ENCODE results near the gene DNAJB1. TPM values are rescaled to one million over a fixed set of nuclear protein-coding genes. Genes with fewer than 3 reads are reported as not detected.

DNAJB1 gene
- total and polyA plus RNA-seq, 2 of the 13 experiments (the other 11 are each of a cell fraction or from before 2014, with no cell fraction given): 87.5 to 97.3 TPM

- no peak for DNase-seq (ENCODE audit: low spot score)
- no peak; the same call in 2 of the 3 replicates for ATAC-seq
- no peaks in the 10 kb centered on the region; the same call in 1 of the 2 replicates for H4K20me1 ChIP-seq (ENCODE audit: insufficient read depth, low read length)
- TF ChIP-seq DMTF1 (CRISPR knock-in tag; IDR thresholded peaks at IDR 0.05) (no peak), EHMT2 (IDR thresholded peaks at IDR 0.05; ENCODE audit: borderline replicate concordance, low read depth, low read length) (no peak), FOXK1 (CRISPR knock-in tag; IDR thresholded peaks at IDR 0.05; ENCODE audit: borderline replicate concordance, low read depth) (no peak), ISL2 (CRISPR knock-in tag; IDR thresholded peaks at IDR 0.05) (no peak), SMARCE1 (IDR thresholded peaks at IDR 0.05; ENCODE audit: borderline replicate concordance) (no peak), ZNF276 (CRISPR knock-in tag; IDR thresholded peaks at IDR 0.05; ENCODE audit: low read depth) (no peak), ZNF614 (CRISPR knock-in tag; IDR thresholded peaks at IDR 0.05; ENCODE audit: borderline replicate concordance) (no peak), ZBTB26 (CRISPR knock-in tag; IDR thresholded peaks at IDR 0.05; ENCODE audit: borderline replicate concordance) (no peak), REL (CRISPR knock-in tag; conservative IDR thresholded peaks at IDR 0.05) (no peak), LBX2 (CRISPR knock-in tag; IDR thresholded peaks at IDR 0.05; ENCODE audit: borderline replicate concordance) (no peak), JUN (CRISPR knock-in tag; IDR thresholded peaks at IDR 0.05) (no peak), MIER2 (CRISPR knock-in tag; IDR thresholded peaks at IDR 0.05) (no peak), ZMYM3 (CRISPR knock-in tag; IDR thresholded peaks at IDR 0.05) (no peak), IRF9 (CRISPR knock-in tag; IDR thresholded peaks at IDR 0.05; ENCODE audit: borderline replicate concordance) (no peak), ZFAT (CRISPR knock-in tag; conservative IDR thresholded peaks at IDR 0.05) (no peak), CREB1 (IDR thresholded peaks at IDR 0.05) (no peak), CREB1 (CRISPR knock-in tag; IDR thresholded peaks at IDR 0.05) (no peak), IRF1 (CRISPR knock-in tag; IDR thresholded peaks at IDR 0.05; ENCODE audit: low read depth) (no peak)
- no peaks in the 10 kb centered on the region for H3K9me3 ChIP-seq (ENCODE audit: low read length)
- no peaks in the 10 kb centered on the region for H3K27me3 ChIP-seq (ENCODE audit: control insufficient read depth in 1 of 2, insufficient read depth in 2 of 2, low read length in 2 of 2)
- H3K9ac ChIP-seq (ENCODE audit: insufficient read depth, low read depth, low read length): no peak overlapping the region
- no peak overlapping the region for H3K27ac ChIP-seq (ENCODE audit: extremely low read length, insufficient read depth, low read length)
- H3K79me2 ChIP-seq (ENCODE audit: insufficient read depth, low read length): peaks cover 16% of the 10 kb centered on the region
- CTCF ChIA-PET (ENCODE audit: low intra/inter-chr PET ratio, low total read pairs): no interaction called here
- peaks cover 4 to 19% of the 10 kb centered on the region in 2 experiments; a peak in 3 of 5 replicates for H3K36me3 ChIP-seq (replicated peaks in 1 of 2; ENCODE audit: control insufficient read depth in 1 of 2, insufficient read depth in 2 of 2, low read length in 2 of 2)
- POLR2A ChIA-PET: no interaction called here
- H3K4me1 ChIP-seq (ENCODE audit: insufficient read depth, low read length): peaks cover 3% of the 10 kb centered on the region; the same call in 1 of the 2 replicates
- WGBS (ENCODE audit: low lambda C conversion rate): 97% methylated on average over 3 of the region's 16 CpGs
- no peak overlapping the region for H2AFZ ChIP-seq (ENCODE audit: low read length)
- no peak overlapping the region for H3K4me3 ChIP-seq (replicated peaks in 1 of 3; ENCODE audit: insufficient read depth in 1 of 3, low read depth in 2 of 3, low read length in 3 of 3)
- no peak overlapping the region for H3K4me2 ChIP-seq (ENCODE audit: low read depth, low read length)
- FAIRE-seq: no peak
- intact Hi-C loops (cut with micrococcal nuclease; ENCODE audit: unreplicated experiment) (no loop called here), in situ Hi-C loops (cut with HindIII; ENCODE audit: extremely low pct_ligation_motif_present, low pct_unique_long_range_greater_than_20kb) (no loop called here)
- no TSS peak for BruUV-seq (replicated peaks)
These were observed 45.4 kb upstream of the DNAJB1 start for GRCh38 chr19:14563590-14563926.
